ENCODE measurements around the gene AIF1L. TPM values are rescaled to one million over a fixed set of nuclear protein-coding genes. Genes with fewer than 3 reads are reported as not detected.

The AIF1L gene
- total RNA-seq, 1 experiment from 2014 or later: 23.7 TPM

DNA sequence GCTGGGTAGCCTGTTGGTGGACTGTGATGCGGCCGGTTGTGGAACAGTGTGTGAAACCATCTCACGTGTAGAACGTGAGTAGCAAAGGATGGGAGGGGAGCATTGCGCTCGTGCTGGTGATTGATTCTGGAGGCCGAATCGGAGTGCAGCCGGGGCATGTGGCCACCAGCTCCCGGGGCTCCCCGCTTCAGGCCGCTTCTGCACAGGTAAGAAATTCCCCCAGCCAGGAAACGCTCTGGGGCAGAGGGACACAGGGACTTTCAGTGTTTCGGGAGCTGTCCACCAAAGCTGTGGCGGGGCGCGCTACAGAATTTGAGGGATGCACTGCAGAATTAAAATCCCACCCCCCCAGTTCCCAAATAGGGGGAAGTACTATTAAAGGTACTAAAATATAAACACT, 45.5 kb upstream of the AIF1L start:
- ChIA-PET POLR2A (ENCODE audit: unreplicated experiment) (no interaction called here), CTCF (no interaction called here)
- DNase-seq: no peak

DNA sequence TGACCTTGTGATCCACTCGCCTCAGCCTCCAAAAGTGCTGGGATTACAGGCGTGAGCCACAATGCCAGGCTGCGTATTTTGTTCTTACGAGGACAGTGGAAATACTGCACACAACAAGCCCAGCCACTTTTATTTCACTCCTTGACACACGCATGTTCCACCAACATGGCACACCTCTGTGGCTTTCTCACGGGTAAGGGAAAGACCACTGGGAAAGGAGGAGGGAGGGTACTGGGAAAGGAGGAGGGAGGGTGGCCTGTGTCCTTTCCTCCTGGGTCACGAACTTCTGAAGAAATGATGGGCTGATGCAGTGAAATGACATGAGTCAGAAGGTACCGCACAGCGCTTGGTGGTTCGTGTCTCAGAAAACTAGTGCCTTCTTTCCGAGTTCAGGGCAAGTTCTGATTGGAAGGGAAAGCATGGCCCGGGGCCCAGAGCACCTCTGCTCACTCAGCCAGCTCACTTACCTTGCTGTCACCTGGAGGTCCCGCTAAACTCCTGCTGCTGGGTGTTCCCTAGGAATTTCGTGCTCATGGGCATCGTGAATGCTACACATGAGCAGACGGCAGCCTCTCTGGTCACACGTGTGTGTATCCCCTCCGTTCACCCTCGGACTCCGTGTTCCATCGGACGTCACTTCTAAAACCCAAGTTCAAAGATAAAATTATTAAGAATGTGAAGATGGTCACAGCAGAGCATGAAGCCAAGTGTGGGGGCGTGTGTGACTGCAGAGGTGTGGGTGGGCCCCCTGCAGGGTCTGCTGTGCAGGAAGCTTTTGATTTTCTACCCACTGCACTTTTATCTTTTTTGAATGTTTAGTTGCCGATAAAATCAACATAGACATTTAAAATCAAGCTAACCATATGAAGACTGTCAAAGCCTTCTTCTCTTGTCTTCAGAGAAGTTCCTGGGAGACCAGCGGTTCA, 44.5 kb upstream of the AIF1L start:
- TF ChIP-seq, protein P1, sequence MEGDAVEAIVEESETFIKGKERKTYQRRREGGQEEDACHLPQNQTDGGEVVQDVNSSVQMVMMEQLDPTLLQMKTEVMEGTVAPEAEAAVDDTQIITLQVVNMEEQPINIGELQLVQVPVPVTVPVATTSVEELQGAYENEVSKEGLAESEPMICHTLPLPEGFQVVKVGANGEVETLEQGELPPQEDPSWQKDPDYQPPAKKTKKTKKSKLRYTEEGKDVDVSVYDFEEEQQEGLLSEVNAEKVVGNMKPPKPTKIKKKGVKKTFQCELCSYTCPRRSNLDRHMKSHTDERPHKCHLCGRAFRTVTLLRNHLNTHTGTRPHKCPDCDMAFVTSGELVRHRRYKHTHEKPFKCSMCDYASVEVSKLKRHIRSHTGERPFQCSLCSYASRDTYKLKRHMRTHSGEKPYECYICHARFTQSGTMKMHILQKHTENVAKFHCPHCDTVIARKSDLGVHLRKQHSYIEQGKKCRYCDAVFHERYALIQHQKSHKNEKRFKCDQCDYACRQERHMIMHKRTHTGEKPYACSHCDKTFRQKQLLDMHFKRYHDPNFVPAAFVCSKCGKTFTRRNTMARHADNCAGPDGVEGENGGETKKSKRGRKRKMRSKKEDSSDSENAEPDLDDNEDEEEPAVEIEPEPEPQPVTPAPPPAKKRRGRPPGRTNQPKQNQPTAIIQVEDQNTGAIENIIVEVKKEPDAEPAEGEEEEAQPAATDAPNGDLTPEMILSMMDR (conservative IDR thresholded peaks at IDR 0.05; ENCODE audit: low read depth, low read length): no peak
- TF ChIP-seq EZH2 (IDR thresholded peaks at IDR 0.05; ENCODE audit: low read length, unreplicated experiment) (no peak), EZH2phosphoT487 (IDR thresholded peaks at IDR 0.05; ENCODE audit: borderline replicate concordance, low read length) (no peak)
- Histone ChIP-seq H3K27ac (ENCODE audit: low read length) (no peak overlapping the region), H3K9ac (ENCODE audit: low read length) (no peak overlapping the region), H4K20me1 (ENCODE audit: low read length) (no peaks in the 10 kb centered on the region), H3K36me3 (ENCODE audit: low read depth, low read length) (no peaks in the 10 kb centered on the region), H3K4me3 (ENCODE audit: low read length) (no peak overlapping the region), H3K9me2 (replicated peaks; ENCODE audit: low read length) (no peaks in the 10 kb centered on the region), H3K9me3 (ENCODE audit: low read length) (no peaks in the 10 kb centered on the region), H2AFZ (ENCODE audit: low read length) (no peak overlapping the region), H3K4me1 (ENCODE audit: insufficient read depth, low read length) (no peaks in the 10 kb centered on the region), H3K27me3 (ENCODE audit: low read length) (no peaks in the 10 kb centered on the region), H3K4me2 (ENCODE audit: low read length) (no peak overlapping the region), H3K79me2 (ENCODE audit: low read length) (no peaks in the 10 kb centered on the region), H3F3A (ENCODE audit: low read length, unreplicated experiment) (no peaks in the 10 kb centered on the region)
- BruUV-seq (replicated peaks): no TSS peak
- intact Hi-C loops (cut with micrococcal nuclease): loop anchor here (10.0 kb wide), 1 partner anchor 73 kb away; the partner anchor contains the start of gene NUP214
- ChIA-PET POLR2A (ENCODE audit: unreplicated experiment) (no interaction called here), CTCF (no interaction called here)
- ATAC-seq (no peak), DNase-seq (no peak)

More for the DNA sequence above, 45.5 kb upstream of the AIF1L start:
- Histone ChIP-seq H3K27me3 (ENCODE audit: low read length) (no peaks in the 10 kb centered on the region), H3K4me2 (ENCODE audit: low read length) (no peak overlapping the region), H3K9ac (ENCODE audit: low read length) (no peak overlapping the region), H3K4me1 (ENCODE audit: insufficient read depth, low read length) (no peaks in the 10 kb centered on the region), H3K36me3 (ENCODE audit: low read depth, low read length) (no peaks in the 10 kb centered on the region), H3K9me3 (ENCODE audit: low read length) (no peaks in the 10 kb centered on the region), H3K9me2 (replicated peaks; ENCODE audit: low read length) (no peaks in the 10 kb centered on the region), H3F3A (ENCODE audit: low read length, unreplicated experiment) (no peaks in the 10 kb centered on the region), H3K4me3 (ENCODE audit: low read length) (no peak overlapping the region), H3K27ac (ENCODE audit: low read length) (no peak overlapping the region), H3K79me2 (ENCODE audit: low read length) (no peaks in the 10 kb centered on the region), H4K20me1 (ENCODE audit: low read length) (no peaks in the 10 kb centered on the region), H2AFZ (ENCODE audit: low read length) (no peak overlapping the region)
- intact Hi-C loops (cut with micrococcal nuclease): loop anchor here (10.0 kb wide), 1 partner anchor 74 kb away; the partner anchor contains the start of gene NUP214
- no peak for ATAC-seq
- TF ChIP-seq, protein P1 (conservative IDR thresholded peaks at IDR 0.05; ENCODE audit: low read depth, low read length): no peak
- TF ChIP-seq EZH2phosphoT487 (IDR thresholded peaks at IDR 0.05; ENCODE audit: borderline replicate concordance, low read length): no peak
- no peak for TF ChIP-seq EZH2 (IDR thresholded peaks at IDR 0.05; ENCODE audit: low read length, unreplicated experiment)
- no TSS peak for BruUV-seq (replicated peaks)

DNA sequence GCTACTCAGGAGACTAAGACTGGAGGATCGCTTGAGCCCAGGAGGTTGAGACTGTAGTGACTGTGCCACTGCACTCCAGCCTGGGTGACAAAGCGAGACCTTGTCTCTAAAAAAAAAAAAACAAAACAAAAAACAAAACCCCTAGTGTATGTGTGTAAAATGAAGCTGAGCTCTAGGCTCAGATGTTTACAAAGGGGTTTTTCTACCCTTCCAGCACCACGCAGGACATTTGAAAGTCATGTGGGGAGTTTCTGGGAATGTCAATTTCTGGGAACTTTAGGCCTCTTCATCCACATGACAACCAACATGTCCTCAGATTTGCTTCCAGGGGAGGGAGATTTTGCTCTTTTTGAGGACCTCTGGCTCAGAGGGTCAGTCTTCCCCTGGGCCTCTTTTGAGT, 42.4 kb upstream of the AIF1L start:
- no peak overlapping the region for H3K27ac ChIP-seq (ENCODE audit: low read length)
- no peaks in the 10 kb centered on the region for H3K9me2 ChIP-seq (replicated peaks; ENCODE audit: low read length)
- DNase-seq (no peak), ATAC-seq (no peak)
- ChIA-PET CTCF (interaction anchor here (0.6 kb wide), 1 partner anchor 230 kb away, joined by 4 read pairs; no protein-coding TSS in a partner anchor), POLR2A (ENCODE audit: unreplicated experiment) (interaction anchor here (0.7 kb wide), 1 partner anchor 92 kb away, joined by 4 read pairs; no protein-coding TSS in a partner anchor)
- intact Hi-C loops (cut with micrococcal nuclease): loop anchor here (10.0 kb wide), 1 partner anchor 71 kb away; the partner anchor contains the start of gene NUP214
- BruUV-seq (replicated peaks): no TSS peak
- H3K9me3 ChIP-seq (ENCODE audit: low read length): no peaks in the 10 kb centered on the region
- no peak overlapping the region for H3K9ac ChIP-seq (ENCODE audit: low read length)
- no peaks in the 10 kb centered on the region for H3K79me2 ChIP-seq (ENCODE audit: low read length)
- H3K27me3 ChIP-seq (ENCODE audit: low read length): no peaks in the 10 kb centered on the region
- no peaks in the 10 kb centered on the region for H3K4me1 ChIP-seq (ENCODE audit: insufficient read depth, low read length)
- no peaks in the 10 kb centered on the region for H3F3A ChIP-seq (ENCODE audit: low read length, unreplicated experiment)
- H4K20me1 ChIP-seq (ENCODE audit: low read length): no peaks in the 10 kb centered on the region
- H2AFZ ChIP-seq (ENCODE audit: low read length): no peak overlapping the region
- H3K36me3 ChIP-seq (ENCODE audit: low read depth, low read length): no peaks in the 10 kb centered on the region
- H3K4me3 ChIP-seq (ENCODE audit: low read length): no peak overlapping the region
- TF ChIP-seq, protein P1 (conservative IDR thresholded peaks at IDR 0.05; ENCODE audit: low read depth, low read length): no peak
- TF ChIP-seq EZH2phosphoT487 (IDR thresholded peaks at IDR 0.05; ENCODE audit: borderline replicate concordance, low read length) (no peak), EZH2 (IDR thresholded peaks at IDR 0.05; ENCODE audit: low read length, unreplicated experiment) (no peak)
- H3K4me2 ChIP-seq (ENCODE audit: low read length): no peak overlapping the region

Data from PC-3 (cell line).